ENCODE data around the gene USP38. TPM values are rescaled to one million over a fixed set of nuclear protein-coding genes. Genes with fewer than 3 reads are reported as not detected.
"Not testable (repeated sequence)": the region's sequence is repeated elsewhere in the genome, so short reads cannot be mapped to it uniquely, and the experiment has no call there.

The USP38 gene
- total and polyA plus RNA-seq, 2 experiments from 2014 or later, result 7.7 to 34.4 TPM

- Histone ChIP-seq H3K27me3 (no peaks in the 10 kb centered on the region), H3K4me2 (no peak overlapping the region), H2AFZ (no peak overlapping the region), H3K4me1 (ENCODE audit: insufficient read depth) (no peaks in the 10 kb centered on the region), H3K79me2 (no peaks in the 10 kb centered on the region), H4K20me1 (ENCODE audit: insufficient read depth, poor library complexity, severe bottlenecking) (no peaks in the 10 kb centered on the region), H3K27ac (no peak overlapping the region), H3K9me3 (ENCODE audit: low read depth) (no peaks in the 10 kb centered on the region), H3K9me2 (replicated peaks; ENCODE audit: insufficient read depth) (no peaks in the 10 kb centered on the region), H3K4me3 (no peak overlapping the region), H3K36me3 (replicated peaks; ENCODE audit: insufficient read depth, low read depth) (no peaks in the 10 kb centered on the region)
- 86% methylated on average over 2 of the region's 2 CpGs for WGBS (ENCODE audit: low lambda C conversion rate, missing lambda C conversion rate)
- DNase-seq (ENCODE audit: low spot score), result no peak
- TF ChIP-seq EZH2phosphoT487 (IDR thresholded peaks at IDR 0.05; ENCODE audit: low read depth, severe bottlenecking, unreplicated experiment) (no peak), CTCF (IDR thresholded peaks at IDR 0.05; ENCODE audit: poor library complexity) (no peak), EZH2 (IDR thresholded peaks at IDR 0.05; ENCODE audit: borderline replicate concordance) (no peak)
These were observed 36.2 kb upstream of the USP38 start for GRCh38 chr4:143148521-143148920.

- Histone ChIP-seq H3K4me2 (no peak overlapping the region), H3K27ac (no peak overlapping the region), H3K36me3 (replicated peaks; ENCODE audit: insufficient read depth, low read depth) (no peaks in the 10 kb centered on the region), H4K20me1 (ENCODE audit: insufficient read depth, poor library complexity, severe bottlenecking) (no peaks in the 10 kb centered on the region), H3K79me2 (no peaks in the 10 kb centered on the region), H3K4me1 (ENCODE audit: insufficient read depth) (no peaks in the 10 kb centered on the region), H2AFZ (no peak overlapping the region), H3K9me3 (ENCODE audit: low read depth) (no peaks in the 10 kb centered on the region), H3K27me3 (no peaks in the 10 kb centered on the region), H3K9me2 (replicated peaks; ENCODE audit: insufficient read depth) (no peaks in the 10 kb centered on the region), H3K4me3 (no peak overlapping the region)
- 100% methylated on average over 2 of the region's 2 CpGs for WGBS (ENCODE audit: low lambda C conversion rate, missing lambda C conversion rate)
- TF ChIP-seq EZH2phosphoT487 (IDR thresholded peaks at IDR 0.05; ENCODE audit: low read depth, severe bottlenecking, unreplicated experiment), result no peak
- TF ChIP-seq CTCF (IDR thresholded peaks at IDR 0.05; ENCODE audit: poor library complexity), result no peak
- no peak for TF ChIP-seq EZH2 (IDR thresholded peaks at IDR 0.05; ENCODE audit: borderline replicate concordance)
- no peak for DNase-seq (ENCODE audit: low spot score)
These were observed 27.9 kb upstream of the USP38 start for GRCh38 chr4:143156853-143157252.

GRCh38 chr4:143163614-143164013, 21.1 kb upstream of the USP38 start:
- no peaks in the 10 kb centered on the region for H3K79me2 ChIP-seq
- H3K4me3 ChIP-seq, result no peak overlapping the region
- no peaks in the 10 kb centered on the region for H3K27me3 ChIP-seq
- DNase-seq (ENCODE audit: low spot score), result no peak
- TF ChIP-seq CTCF (IDR thresholded peaks at IDR 0.05; ENCODE audit: poor library complexity) (no peak), EZH2 (IDR thresholded peaks at IDR 0.05; ENCODE audit: borderline replicate concordance) (no peak)
- H2AFZ ChIP-seq, result no peak overlapping the region
- H3K4me1 ChIP-seq (ENCODE audit: insufficient read depth), result no peaks in the 10 kb centered on the region
- H3K4me2 ChIP-seq, result no peak overlapping the region
- no peaks in the 10 kb centered on the region for H3K9me3 ChIP-seq (ENCODE audit: low read depth)
- H3K27ac ChIP-seq, result no peak overlapping the region
- no peaks in the 10 kb centered on the region for H3K9me2 ChIP-seq (replicated peaks; ENCODE audit: insufficient read depth)
- no peaks in the 10 kb centered on the region for H4K20me1 ChIP-seq (ENCODE audit: insufficient read depth, poor library complexity, severe bottlenecking)
- H3K36me3 ChIP-seq (replicated peaks; ENCODE audit: insufficient read depth, low read depth), result no peaks in the 10 kb centered on the region

GRCh38 chr4:143166722-143167121, 18.0 kb upstream of the USP38 start:
- not testable (repeated sequence) for H3K36me3 ChIP-seq (replicated peaks; ENCODE audit: insufficient read depth, low read depth); H3K4me3 ChIP-seq; H3K9me2 ChIP-seq (replicated peaks; ENCODE audit: insufficient read depth); H3K79me2 ChIP-seq; H3K9me3 ChIP-seq (ENCODE audit: low read depth); H3K4me2 ChIP-seq; H3K4me1 ChIP-seq (ENCODE audit: insufficient read depth); H4K20me1 ChIP-seq (ENCODE audit: insufficient read depth, poor library complexity, severe bottlenecking); H3K27me3 ChIP-seq; H2AFZ ChIP-seq; DNase-seq (ENCODE audit: low spot score); H3K27ac ChIP-seq
- WGBS (ENCODE audit: low lambda C conversion rate, missing lambda C conversion rate), result 96% methylated on average over 11 of the region's 11 CpGs

Data from hepatocyte (in vitro differentiated cells).